Adrenal gland (tissue), 5 donors: ENCODE data around the gene PDGFB.

Experiments
- CTCF ChIP-seq, 6 experiments: fragments of 450-650 bp in 4 of 6; fragments of 200-600 bp in 2 of 6; sonication (generic) in 1 of 6; IDR thresholded peaks; 1 replicate in 5 of 6; 2 replicates in 1 of 6; pipeline versions ENCODE4 v1.5.1 to v1.8.0; 2016 to 2021; ENCODE audit warnings: antibody characterized with exemption in 6 of 6, mild to moderate bottlenecking in 2 of 6, moderate library complexity in 1 of 6
- POLR2A ChIP-seq, 2 donors: fragments of 450-650 bp; IDR thresholded peaks; one replicate each; pipeline ENCODE4 v1.6.1; 2017; ENCODE audit warnings: antibody characterized with exemption in 2 of 2, mild to moderate bottlenecking in 2 of 2, moderate library complexity in 1 of 2
- donor health status: DM: no; HTN: no; CAD: no.

DNA sequence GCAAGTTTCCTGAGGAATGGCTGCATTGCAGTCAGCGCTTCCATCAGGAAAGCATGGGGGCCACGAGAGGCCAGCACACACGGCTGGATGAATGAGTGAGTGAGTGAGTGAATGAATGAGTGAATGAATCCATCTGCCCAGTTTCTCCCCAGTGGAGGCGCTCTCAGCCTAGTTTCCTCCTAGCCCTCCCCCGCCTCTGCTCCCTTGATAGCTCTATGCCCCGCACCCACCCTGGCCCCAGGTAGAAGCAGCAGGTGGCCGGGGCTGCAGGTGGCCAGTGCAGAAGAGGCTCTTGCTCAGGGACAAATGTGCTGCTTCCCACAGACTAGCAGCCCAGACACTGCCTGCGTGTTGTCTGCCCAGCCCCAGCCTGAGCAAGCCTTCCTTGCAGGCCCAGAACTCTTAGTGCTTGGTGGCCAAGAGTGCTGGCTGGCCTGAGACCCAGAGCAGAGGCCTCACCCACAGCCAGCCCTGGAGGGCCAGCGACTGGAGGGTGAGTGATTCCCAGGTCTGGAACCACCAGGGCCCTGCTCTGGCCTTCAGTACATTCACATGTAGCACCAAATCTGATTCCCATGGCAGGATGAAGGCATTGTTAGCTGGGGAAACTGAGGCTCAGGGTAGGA is 31.1 kb upstream of the PDGFB start:
- TF ChIP-seq CTCF (IDR thresholded peaks at IDR 0.05): no peak
- no peak for TF ChIP-seq POLR2A (IDR thresholded peaks at IDR 0.05)
